ENCODE measurements around the gene NAA35. TPM values are rescaled to one million over a fixed set of nuclear protein-coding genes. Genes with fewer than 3 reads are reported as not detected.

Gene NAA35
- total and polyA plus RNA-seq, 2 of the 8 experiments (the other 6 are each of a cell fraction or from before 2014, with no cell fraction given), result 12.9 to 35.2 TPM

GRCh38 chr9:85995097-85995496, 54.2 kb downstream of the NAA35 start:
- no peak overlapping the region for H2AK5ac ChIP-seq (ENCODE audit: low read depth, low read length)
- ChIA-PET POLR2A (ENCODE audit: partially characterized antibody) (no interaction called here), CTCF (ENCODE audit: partially characterized antibody) (no interaction called here)

More at GRCh38 chr9:85995097-85995496, 54.2 kb downstream of the NAA35 start:
- H3K9me3 ChIP-seq (ENCODE audit: insufficient read depth in 2 of 2, low read depth in 1 of 2, low read length in 1 of 2), result no peaks in the 10 kb centered on the region
- H2BK120ac ChIP-seq (replicated peaks; ENCODE audit: low read depth, low read length), result no peak overlapping the region
- no peak overlapping the region for H3K56ac ChIP-seq (replicated peaks; ENCODE audit: insufficient read length, low read depth, low read length)
- H2BK5ac ChIP-seq (ENCODE audit: low read depth, low read length), result no peak overlapping the region
- no peaks in the 10 kb centered on the region for H3K4me1 ChIP-seq (replicated peaks in 1 of 4; ENCODE audit: control insufficient read depth in 3 of 4, insufficient read depth in 4 of 4, low read length in 3 of 4)
- no peak overlapping the region for H3K4me3 ChIP-seq (ENCODE audit: extremely low read depth in 1 of 4, insufficient read depth in 2 of 4, low read depth in 3 of 4, low read length in 4 of 4)
- no peak overlapping the region for H2AFZ ChIP-seq (ENCODE audit: low read length)
- no peak overlapping the region for H4K5ac ChIP-seq (ENCODE audit: insufficient read length, low read depth, low read length)
- no peak overlapping the region for H3K9ac ChIP-seq (replicated peaks in 1 of 4; ENCODE audit: extremely low read depth in 1 of 4, low read depth in 3 of 4, low read length in 3 of 4)
- peaks cover 0 to 3% of the 10 kb centered on the region in 2 experiments; a peak in 1 of 4 replicates for H3K79me2 ChIP-seq (ENCODE audit: control insufficient read depth in 1 of 2, insufficient read depth in 2 of 2, low read length in 2 of 2)
- H3K79me1 ChIP-seq (ENCODE audit: low read depth, low read length), result 0 out of 2 replicates have a peak, but pooled peaks cover 2% of the 10 kb centered on the region
- H3K18ac ChIP-seq (ENCODE audit: extremely low read depth, low read length), result no peak overlapping the region
- no peak overlapping the region for H3K14ac ChIP-seq (ENCODE audit: insufficient read length)
- no peaks in the 10 kb centered on the region; the same call in 1 of the 2 replicates for H3K23me2 ChIP-seq (ENCODE audit: low read depth, low read length)
- H4K91ac ChIP-seq (replicated peaks; ENCODE audit: insufficient read length, low read length), result no peak overlapping the region
- H3K4me2 ChIP-seq (ENCODE audit: insufficient read depth in 1 of 2, low read depth in 2 of 2, low read length in 2 of 2), result no peak overlapping the region
- no peaks in the 10 kb centered on the region for H3K27me3 ChIP-seq (replicated peaks in 1 of 4; ENCODE audit: control insufficient read depth in 3 of 4, extremely low read depth in 1 of 4, insufficient read depth in 3 of 4, low read length in 3 of 4)
- no peak overlapping the region for H2BK20ac ChIP-seq (ENCODE audit: low read length)
- H3K36me3 ChIP-seq (ENCODE audit: control insufficient read depth in 2 of 4, insufficient read depth in 4 of 4, low read length in 3 of 4), result peaks cover 0 to 16% (median 3%) of the 10 kb centered on the region in 4 experiments; a peak in 5 of 8 replicates
- H4K20me1 ChIP-seq (replicated peaks in 1 of 2; ENCODE audit: control insufficient read depth in 1 of 2, insufficient read depth in 2 of 2, low read length in 2 of 2), result no peaks in the 10 kb centered on the region
- no peak for FAIRE-seq
- H4K8ac ChIP-seq (ENCODE audit: extremely low read depth, insufficient read depth, low read length), result no peak overlapping the region
- no peak overlapping the region for H2BK15ac ChIP-seq (ENCODE audit: low read length)
- TF ChIP-seq, protein P1, sequence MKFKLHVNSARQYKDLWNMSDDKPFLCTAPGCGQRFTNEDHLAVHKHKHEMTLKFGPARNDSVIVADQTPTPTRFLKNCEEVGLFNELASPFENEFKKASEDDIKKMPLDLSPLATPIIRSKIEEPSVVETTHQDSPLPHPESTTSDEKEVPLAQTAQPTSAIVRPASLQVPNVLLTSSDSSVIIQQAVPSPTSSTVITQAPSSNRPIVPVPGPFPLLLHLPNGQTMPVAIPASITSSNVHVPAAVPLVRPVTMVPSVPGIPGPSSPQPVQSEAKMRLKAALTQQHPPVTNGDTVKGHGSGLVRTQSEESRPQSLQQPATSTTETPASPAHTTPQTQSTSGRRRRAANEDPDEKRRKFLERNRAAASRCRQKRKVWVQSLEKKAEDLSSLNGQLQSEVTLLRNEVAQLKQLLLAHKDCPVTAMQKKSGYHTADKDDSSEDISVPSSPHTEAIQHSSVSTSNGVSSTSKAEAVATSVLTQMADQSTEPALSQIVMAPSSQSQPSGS (IDR thresholded peaks at IDR 0.05; ENCODE audit: low read length), result no peak
- TF ChIP-seq RXRA (IDR thresholded peaks at IDR 0.05; ENCODE audit: insufficient read depth, low read depth, low read length) (no peak), KDM1A (IDR thresholded peaks at IDR 0.05; ENCODE audit: borderline replicate concordance, low read length) (no peak), HDAC2 (IDR thresholded peaks at IDR 0.05; ENCODE audit: borderline replicate concordance in 1 of 2, low read depth in 2 of 2, low read length in 2 of 2) (no peak), PHF8 (conservative IDR thresholded peaks at IDR 0.05; ENCODE audit: low read depth, low read length) (no peak), SRF (IDR thresholded peaks at IDR 0.05; ENCODE audit: low read depth, low read length) (no peak), SUZ12 (IDR thresholded peaks at IDR 0.05; ENCODE audit: low read length) (no peak), GABPA (IDR thresholded peaks at IDR 0.05; ENCODE audit: borderline replicate concordance, insufficient read depth, low read length) (no peak), RNF2 (IDR thresholded peaks at IDR 0.05; ENCODE audit: borderline replicate concordance, low read depth, low read length, missing control alignments, poor library complexity, severe bottlenecking) (no peak), HDAC6 (IDR thresholded peaks at IDR 0.05; ENCODE audit: low read depth, low read length) (no peak), RAD21 (IDR thresholded peaks at IDR 0.05 in 1 of 2, conservative IDR thresholded peaks at IDR 0.05 in 1 of 2; ENCODE audit: low read depth in 2 of 2, low read length in 2 of 2) (no peak)
- no peak overlapping the region for H3K23ac ChIP-seq (ENCODE audit: insufficient read length)
- DNase-seq (ENCODE audit: low read depth in 1 of 2, low spot score in 2 of 2), result no peak
- no peak overlapping the region for H2BK12ac ChIP-seq (ENCODE audit: low read depth, low read length)
- no peak overlapping the region for H3K4ac ChIP-seq (replicated peaks; ENCODE audit: insufficient read length, low read depth, low read length)
- H3K27ac ChIP-seq (ENCODE audit: low read depth, low read length), result no peak overlapping the region
